ENCODE results near the gene PMVK.

DNA sequence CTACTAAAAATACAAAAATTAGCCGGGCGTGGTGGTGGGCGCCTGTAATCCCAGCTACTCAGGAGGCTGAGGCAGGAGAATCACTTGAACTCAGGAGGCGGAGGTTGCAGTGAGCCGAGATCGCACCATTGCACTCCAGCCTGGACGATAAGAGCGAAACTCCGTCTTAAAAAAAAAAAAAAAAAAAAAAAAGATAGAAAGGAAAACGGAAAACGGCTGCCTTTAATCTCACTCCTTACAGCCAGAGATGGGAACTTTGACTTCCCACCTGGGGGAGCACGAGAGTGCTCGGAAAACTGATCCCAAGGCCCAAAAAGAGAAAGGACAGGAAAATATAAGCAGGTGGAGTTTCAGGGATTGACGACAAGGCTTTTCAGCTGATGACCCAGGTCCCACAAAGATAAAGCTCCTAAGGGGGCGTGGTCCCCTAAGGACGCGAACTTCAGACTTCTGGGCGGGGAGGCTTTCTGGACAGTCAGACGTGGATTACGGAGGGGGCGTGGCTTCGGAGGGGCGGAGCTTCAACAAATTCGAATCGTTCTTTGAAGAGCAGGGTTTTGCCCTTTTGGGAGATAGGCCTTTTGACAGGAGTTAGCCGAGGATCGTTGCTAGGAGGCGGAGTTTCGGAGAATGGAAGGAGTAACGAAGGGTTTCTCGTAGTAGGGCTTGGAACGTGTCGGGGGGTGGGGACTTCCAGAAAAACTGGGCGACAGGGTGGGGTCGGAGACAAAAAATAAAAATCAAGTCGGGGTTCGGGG, 37.0 kb upstream of the PMVK start:
- TF ChIP-seq POLR2AphosphoS5 (IDR thresholded peaks at IDR 0.05; ENCODE audit: borderline replicate concordance, low read depth, low read length) = peak; percentile 75
- no peak for TF ChIP-seq EZH2 (IDR thresholded peaks at IDR 0.05)
- TF ChIP-seq FOXP2 (optimal IDR thresholded peaks at IDR 0.05; ENCODE audit: control extremely low read depth, extremely low read length, insufficient read depth) = no peak
